ENCODE measurements around the gene EPHB3. TPM values are rescaled to one million over a fixed set of nuclear protein-coding genes. Genes with fewer than 3 reads are reported as not detected.
"Not testable (repeated sequence)": the region's sequence is repeated elsewhere in the genome, so short reads cannot be mapped to it uniquely, and the experiment has no call there.

EPHB3 gene
- total and polyA plus RNA-seq, 12 donors = 0.29 to 3.7 (median 1.2) TPM

DNA sequence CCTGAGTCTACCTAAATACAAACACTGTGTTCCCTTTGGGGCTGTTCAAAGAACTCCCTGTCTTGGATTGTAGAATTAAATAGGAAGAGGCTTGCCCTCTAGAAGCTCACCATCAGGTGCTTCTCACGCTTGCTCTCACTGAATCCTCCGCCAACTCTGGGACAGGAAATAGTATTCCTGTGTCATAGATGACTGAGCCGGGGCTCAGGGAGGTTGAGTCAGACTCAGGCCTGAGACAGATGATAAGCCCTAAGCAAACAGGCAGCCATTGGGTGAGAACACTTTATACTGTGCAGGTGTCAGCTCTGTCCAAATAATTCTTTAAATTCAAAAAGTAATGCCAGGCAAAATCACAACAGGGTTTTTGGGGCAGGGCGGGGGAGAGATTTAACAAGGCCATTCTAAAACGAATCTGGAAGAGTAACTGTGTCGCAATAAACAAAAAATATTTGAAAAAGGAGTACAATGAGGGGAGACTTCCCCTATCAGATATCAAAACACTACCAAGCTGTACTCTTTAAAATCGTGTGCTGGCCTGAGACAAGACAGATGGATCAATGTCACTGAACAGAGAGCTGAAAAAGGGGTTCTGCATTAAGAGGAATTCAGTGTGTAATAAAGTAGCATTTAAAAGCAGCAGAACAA, 59.0 kb downstream of the EPHB3 start:
- no peaks in the 10 kb centered on the region for H3K36me3 ChIP-seq (replicated peaks in 1 of 2)
- intact Hi-C loops (cut with DNase I) = no loop called here
- H3K9me3 ChIP-seq (replicated peaks in 1 of 3) = no peaks in the 10 kb centered on the region
- TF ChIP-seq POLR2A (IDR thresholded peaks at IDR 0.05) = no peak
- TF ChIP-seq, protein P1, sequence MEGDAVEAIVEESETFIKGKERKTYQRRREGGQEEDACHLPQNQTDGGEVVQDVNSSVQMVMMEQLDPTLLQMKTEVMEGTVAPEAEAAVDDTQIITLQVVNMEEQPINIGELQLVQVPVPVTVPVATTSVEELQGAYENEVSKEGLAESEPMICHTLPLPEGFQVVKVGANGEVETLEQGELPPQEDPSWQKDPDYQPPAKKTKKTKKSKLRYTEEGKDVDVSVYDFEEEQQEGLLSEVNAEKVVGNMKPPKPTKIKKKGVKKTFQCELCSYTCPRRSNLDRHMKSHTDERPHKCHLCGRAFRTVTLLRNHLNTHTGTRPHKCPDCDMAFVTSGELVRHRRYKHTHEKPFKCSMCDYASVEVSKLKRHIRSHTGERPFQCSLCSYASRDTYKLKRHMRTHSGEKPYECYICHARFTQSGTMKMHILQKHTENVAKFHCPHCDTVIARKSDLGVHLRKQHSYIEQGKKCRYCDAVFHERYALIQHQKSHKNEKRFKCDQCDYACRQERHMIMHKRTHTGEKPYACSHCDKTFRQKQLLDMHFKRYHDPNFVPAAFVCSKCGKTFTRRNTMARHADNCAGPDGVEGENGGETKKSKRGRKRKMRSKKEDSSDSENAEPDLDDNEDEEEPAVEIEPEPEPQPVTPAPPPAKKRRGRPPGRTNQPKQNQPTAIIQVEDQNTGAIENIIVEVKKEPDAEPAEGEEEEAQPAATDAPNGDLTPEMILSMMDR (IDR thresholded peaks at IDR 0.05) = no peak
- 57 to 78% (median 70%) methylated on average over 7 of the region's 7 CpGs for WGBS, 4 donors
- peaks cover 0 to 10% of the 10 kb centered on the region in 2 donors for H3K4me1 ChIP-seq (replicated peaks in 1 of 2)
- DNase-seq = no peak
- H3K27me3 ChIP-seq = no peaks in the 10 kb centered on the region
- H3K4me3 ChIP-seq = no peak overlapping the region
- no peak overlapping the region for H3K27ac ChIP-seq

DNA sequence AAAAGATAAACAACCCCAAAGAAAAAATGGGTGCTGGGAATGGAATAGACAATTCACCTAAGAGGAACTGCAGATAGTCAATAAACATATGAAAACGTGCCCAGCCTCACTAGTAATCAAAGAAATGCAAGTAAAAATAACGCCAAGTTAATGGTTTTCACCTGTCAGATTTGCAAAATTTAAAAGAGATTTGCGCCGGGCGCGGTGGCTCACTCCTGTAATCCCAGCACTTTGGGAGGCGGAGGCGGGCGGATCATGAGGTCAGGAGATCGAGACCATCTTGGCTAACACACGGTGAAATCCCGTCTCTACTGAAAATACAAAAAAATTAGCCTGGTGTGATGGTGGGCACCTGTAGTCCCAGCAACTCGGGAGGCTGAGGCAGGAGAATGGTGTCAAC, 60.6 kb downstream of the EPHB3 start:
- not testable (repeated sequence) for DNase-seq

DNA sequence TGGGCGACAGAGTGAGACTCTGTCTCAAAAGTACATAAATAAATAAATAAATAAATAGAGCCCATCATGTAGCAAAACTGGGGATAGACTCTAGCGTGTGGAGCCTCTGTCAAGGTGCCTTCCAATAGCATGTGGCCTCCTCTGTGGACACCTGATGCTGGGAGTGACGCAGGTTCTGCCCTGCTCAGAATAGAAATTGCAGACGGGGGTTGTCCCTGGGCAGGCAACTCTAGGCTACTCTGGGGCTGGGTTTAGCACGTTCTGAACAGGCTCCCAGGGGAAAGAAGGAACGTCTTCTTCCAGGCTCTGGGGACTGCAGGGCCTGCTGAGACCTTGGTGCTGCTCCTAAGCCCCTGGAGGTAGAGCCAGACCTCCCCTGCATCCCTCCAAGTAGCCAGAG, 65.3 kb downstream of the EPHB3 start:
- 70 to 95% (median 74%) methylated on average over 4 to 6 of the region's 6 CpGs for WGBS, 4 donors
- DNase-seq = no peak
- H3K27me3 ChIP-seq = no peaks in the 10 kb centered on the region
- no peaks in the 10 kb centered on the region for H3K36me3 ChIP-seq (replicated peaks in 1 of 2)
- no peaks in the 10 kb centered on the region for H3K9me3 ChIP-seq (replicated peaks in 1 of 3)
- intact Hi-C loops (cut with DNase I) = no loop called here
- no peaks in the 10 kb centered on the region for H3K4me1 ChIP-seq (replicated peaks in 1 of 2)
- TF ChIP-seq POLR2A (IDR thresholded peaks at IDR 0.05) = no peak
- TF ChIP-seq, protein P1 (IDR thresholded peaks at IDR 0.05) = no peak
- no peak overlapping the region for H3K27ac ChIP-seq
- H3K4me3 ChIP-seq = no peak overlapping the region

More for the DNA sequence above, 60.6 kb downstream of the EPHB3 start:
- H3K4me3 ChIP-seq; H3K27ac ChIP-seq; H3K36me3 ChIP-seq (replicated peaks in 1 of 2); H3K27me3 ChIP-seq; H3K9me3 ChIP-seq (replicated peaks in 1 of 3); intact Hi-C loops (cut with DNase I): not testable (repeated sequence)
- peaks cover 0 to 10% of the 10 kb centered on the region in 2 donors for H3K4me1 ChIP-seq (replicated peaks in 1 of 2)
- 87 to 93% (median 90%) methylated on average over 13 of the region's 13 CpGs for WGBS, 4 donors

DNA sequence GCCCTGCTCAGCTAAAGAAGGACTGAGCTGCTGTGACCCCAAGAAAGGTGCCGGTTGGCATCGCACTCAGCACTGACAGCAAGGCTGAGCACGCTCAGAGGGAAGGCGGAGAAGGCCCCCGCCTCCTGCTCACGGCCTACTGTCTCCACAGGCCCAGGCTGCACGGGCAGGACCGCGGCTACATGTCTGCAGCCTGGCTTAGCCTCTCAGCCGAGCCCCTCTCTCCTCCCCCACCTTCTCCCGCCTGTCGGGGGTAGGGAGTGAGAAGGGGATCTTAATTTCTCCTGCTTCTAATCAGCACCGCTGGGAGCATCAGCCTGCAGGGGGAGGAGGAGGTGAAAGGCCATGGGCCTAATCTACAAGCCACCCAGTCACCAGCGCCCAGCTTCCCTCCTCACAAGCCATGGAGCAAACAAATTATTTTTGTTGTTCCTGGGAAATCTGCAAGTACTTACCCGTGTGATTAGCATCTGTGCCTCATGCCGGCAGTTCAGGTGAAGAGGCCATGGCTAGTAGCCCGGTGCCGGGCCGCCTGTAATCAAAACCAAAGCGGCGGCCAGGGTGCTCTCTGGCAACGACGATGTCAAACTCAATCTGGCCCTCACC, 68.1 kb downstream of the EPHB3 start:
- intact Hi-C loops (cut with DNase I) = no loop called here
- TF ChIP-seq, protein P1 (IDR thresholded peaks at IDR 0.05) = no peak
- TF ChIP-seq POLR2A (IDR thresholded peaks at IDR 0.05) = no peak
- Histone ChIP-seq H3K9me3 (replicated peaks in 1 of 3) (no peaks in the 10 kb centered on the region), H3K27ac (no peak overlapping the region), H3K27me3 (no peaks in the 10 kb centered on the region), H3K4me3 (no peak overlapping the region), H3K4me1 (replicated peaks in 1 of 2) (no peaks in the 10 kb centered on the region), H3K36me3 (replicated peaks in 1 of 2) (no peaks in the 10 kb centered on the region)
- DNase-seq = no peak
- 84 to 92% (median 90%) methylated on average over 13 to 23 of the region's 23 CpGs for WGBS, 4 donors
